HPDE6-E6E7 (cell line): ENCODE results near the gene AMH.

Experiments
- DNase-seq: peaks from one replicate; pipeline ENCODE4 v3.0.0; 2011; ENCODE audit warnings: missing footprints; ENCODE audit errors: extremely low spot score

AMH gene

DNA sequence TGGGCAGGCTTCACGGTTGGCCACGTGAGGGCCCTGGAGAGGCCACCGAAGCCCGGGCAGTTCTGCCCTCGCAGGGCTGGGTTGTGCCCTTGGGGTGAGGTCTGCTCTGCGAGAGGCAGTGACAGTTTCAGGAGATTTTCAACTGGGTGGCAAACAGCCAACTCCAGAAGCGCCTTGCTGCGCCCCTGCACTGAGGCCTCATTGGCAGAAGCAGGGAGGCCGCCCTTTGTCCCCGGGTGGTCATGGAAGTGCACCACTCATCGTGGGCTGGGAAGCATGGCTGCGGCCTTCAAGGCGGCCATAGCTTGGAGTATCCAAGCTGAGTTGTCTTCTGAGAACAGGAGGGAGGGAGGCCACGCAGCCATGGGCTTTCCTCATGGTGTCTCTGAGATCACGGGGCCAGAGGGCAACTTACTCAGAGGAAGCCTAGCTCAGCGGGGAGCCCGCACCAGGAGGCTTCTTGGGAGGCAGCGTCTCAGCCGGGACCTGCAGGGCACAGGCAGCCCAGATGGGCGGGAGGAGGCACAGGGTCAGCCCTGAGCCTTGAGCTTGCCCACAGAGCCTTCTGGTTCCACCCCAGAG is 27.8 kb upstream of the AMH start:
- DNase-seq: no peak

DNA sequence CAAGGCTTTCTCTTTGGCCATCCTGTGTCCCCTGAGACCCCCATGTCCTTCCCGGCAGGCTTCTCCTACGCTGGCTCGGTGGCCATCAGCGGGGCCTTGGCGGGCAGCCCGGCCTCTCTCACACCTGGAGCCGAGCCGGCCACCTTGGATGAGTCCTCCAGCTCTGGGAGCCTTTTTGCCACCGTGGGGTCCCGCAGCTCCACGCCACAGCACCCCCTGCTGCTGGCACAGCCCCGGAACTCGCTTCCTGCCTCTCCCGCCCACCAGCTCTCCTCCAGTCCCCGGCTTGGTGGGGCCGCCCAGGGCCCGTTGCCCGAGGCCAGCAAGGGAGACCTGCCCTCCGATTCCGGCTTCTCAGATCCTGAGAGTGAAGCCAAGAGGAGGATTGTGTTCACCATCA is 27.2 kb upstream of the AMH start:
- DNase-seq: no peak

GRCh38 chr19:2223391-2223790 is 25.7 kb upstream of the AMH start:
- DNase-seq: no peak

GRCh38 chr19:2223959-2224358 is 25.2 kb upstream of the AMH start:
- DNase-seq: no peak

- DNase-seq: no peak
Observed at GRCh38 chr19:2224754-2225349, 24.3 kb upstream of the AMH start.

- no peak for DNase-seq
Observed at GRCh38 chr19:2225415-2226050, 23.6 kb upstream of the AMH start.

DNA sequence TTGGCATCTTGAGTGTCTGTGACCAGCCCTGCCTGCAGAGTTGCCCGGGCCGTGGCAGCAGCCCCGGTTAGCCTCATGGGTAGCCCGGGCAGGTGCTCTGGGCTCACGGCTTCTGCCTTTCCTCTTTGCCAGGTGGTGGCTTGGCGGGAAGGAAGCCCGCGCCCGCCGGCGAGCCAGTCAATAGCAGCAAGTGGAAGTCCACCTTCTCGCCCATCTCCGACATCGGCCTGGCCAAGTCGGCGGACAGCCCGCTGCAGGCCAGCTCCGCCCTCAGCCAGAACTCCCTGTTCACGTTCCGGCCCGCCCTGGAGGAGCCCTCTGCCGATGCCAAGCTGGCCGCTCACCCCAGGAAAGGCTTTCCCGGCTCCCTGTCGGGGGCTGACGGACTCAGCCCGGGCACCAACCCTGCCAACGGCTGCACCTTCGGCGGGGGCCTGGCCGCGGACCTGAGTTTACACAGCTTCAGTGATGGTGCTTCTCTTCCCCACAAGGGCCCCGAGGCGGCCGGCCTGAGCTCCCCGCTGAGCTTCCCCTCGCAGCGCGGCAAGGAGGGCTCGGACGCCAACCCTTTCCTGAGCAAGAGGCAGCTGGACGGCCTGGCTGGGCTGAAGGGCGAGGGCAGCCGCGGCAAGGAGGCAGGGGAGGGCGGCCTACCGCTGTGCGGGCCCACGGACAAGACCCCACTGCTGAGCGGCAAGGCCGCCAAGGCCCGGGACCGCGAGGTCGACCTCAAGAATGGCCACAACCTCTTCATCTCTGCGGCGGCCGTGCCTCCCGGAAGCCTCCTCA is 22.9 kb upstream of the AMH start:
- DNase-seq: no peak

GRCh38 chr19:2226840-2227360 is 22.2 kb upstream of the AMH start:
- no peak for DNase-seq

DNA sequence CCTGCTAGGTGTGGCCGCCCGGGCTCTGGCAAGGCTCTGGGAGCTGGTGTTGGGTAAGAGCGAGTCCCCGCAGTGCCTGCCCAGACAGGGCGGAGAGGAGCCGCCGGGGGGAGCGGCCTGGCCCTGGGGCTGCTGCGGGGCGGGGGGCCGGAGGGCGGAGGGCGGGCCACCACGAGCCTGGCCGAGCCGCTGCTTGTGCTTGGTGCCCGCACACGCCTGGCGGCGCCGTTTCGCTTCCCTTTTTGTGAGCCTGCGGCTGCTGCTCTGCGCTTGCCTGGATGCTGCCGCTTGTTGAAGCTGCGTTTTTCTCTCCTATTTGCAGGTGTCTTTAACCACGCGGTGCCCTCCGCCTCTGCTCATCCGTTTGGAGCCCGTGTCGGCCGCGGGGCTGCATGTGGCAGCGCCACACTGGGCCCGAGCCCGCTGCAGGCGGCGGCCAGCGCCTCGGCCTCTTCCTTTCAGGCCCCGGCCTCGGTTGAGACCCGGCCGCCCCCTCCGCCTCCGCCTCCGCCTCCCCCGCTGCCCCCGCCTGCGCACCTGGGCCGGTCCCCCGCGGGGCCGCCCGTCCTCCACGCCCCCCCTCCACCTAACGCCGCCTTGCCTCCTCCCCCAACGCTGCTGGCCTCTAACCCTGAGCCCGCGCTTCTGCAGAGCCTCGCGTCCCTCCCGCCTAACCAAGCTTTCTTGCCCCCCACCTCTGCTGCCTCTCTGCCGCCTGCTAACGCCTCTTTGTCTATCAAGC is 21.5 kb upstream of the AMH start:
- DNase-seq: no peak

GRCh38 chr19:2228157-2229030 is 20.7 kb upstream of the AMH start:
- no peak for DNase-seq

GRCh38 chr19:2229103-2230032 is 19.8 kb upstream of the AMH start:
- no peak for DNase-seq

GRCh38 chr19:2230033-2230531 is 19.0 kb upstream of the AMH start:
- no peak for DNase-seq

- no peak for DNase-seq
Observed at GRCh38 chr19:2230807-2231533, 18.2 kb upstream of the AMH start.

GRCh38 chr19:2231621-2232221 is 17.4 kb upstream of the AMH start:
- no peak for DNase-seq

DNA sequence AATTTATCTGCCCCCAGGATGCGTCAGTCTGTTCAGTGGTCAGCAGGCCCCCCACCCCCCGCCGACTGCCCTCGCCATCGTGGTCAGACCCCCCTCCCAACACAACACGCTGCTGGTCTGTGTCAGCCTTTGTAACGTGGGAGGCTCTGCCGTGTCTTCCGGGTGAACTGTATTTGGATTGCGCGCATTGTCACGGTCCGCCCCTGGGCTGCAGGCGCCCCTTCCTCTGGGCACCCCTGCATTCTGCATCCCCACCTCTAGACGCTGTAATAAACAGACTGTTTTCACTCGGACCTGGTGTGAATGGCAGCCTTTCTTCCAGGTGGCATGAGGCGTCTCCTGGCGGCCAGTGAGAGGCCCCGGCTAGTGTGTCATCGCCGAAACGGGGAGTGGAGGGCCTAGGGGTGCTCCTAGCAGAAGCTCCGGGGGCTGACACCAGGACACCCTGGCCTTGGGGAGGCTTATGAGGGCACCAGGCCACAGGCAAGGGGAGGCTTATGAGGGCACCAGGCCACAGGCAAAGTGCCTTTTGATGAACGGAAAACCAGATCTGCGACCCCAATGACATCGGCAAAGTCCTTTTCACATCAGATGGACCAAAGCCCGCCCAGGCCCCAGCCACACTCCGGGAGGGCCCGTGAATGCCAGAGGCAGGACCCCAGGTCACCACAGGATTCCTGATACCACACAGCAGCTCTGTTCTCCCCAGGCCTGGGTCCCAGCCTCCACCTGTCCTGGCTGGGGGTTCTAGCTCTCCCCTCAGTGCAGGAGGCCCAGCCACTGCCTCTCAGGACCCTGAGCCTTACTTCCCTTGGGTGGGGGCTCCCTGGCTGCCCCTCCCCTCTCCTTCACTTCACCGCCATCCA is 16.6 kb upstream of the AMH start:
- no peak for DNase-seq

DNA sequence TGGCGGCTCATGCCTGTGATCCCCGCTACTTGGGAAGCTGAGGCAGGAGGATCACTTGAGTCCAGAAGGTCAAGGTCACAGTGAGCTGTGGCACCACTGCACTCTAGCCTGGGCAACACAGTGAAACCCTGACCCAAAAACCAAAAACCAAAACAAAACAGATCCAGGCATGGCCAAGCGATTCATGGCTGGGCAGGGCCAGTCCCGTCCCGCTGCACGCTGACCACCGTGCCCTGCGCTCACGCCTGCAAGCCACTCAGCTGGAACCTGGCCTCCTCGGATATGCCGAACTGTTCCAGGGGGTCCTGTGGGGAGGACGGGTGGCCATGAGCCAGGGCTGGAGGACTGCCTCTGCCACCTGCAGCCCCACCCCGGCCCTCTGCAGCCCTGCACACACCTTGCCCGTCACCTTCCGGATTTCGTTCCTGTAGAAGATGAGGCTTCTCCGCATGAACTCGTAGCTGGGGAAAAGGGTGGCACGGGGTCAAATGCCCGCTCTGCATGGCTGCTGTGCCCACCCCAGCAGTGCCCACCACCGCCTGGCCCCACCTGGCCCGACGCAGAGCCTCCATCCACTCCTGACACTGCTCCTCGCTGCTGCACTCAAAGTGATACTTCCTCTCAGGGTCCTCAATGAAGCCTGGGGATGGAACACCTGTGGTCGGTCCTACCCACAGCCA is 15.4 kb upstream of the AMH start:
- DNase-seq: no peak

DNA sequence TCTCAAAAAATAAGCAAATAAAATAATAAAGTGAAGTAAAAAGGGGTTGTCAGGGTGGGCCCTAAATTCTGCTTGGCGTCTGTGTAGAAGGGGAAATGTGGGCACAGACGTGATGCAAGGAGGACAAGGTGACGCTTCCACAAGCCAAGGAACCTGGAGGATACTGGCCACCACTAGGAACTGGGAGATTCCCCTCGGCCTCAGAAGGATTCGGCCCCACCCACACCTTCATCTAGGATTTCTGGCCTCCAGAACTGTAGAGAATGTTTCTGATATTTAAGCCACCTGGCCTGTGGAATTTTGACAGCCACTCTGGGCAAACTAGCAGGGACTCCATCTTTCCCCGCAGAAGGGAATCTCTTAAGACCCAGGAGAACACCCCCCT is 14.1 kb upstream of the AMH start:
- no peak for DNase-seq
